ENCODE data around the gene TTN.

Gene TTN

GRCh38 chr2:178731300-178731699 is 75.9 kb downstream of the TTN start:
- Histone ChIP-seq H3K4me1 (ENCODE audit: low read depth, poor library complexity, severe bottlenecking) (no peaks in the 10 kb centered on the region), H4K20me1 (ENCODE audit: insufficient read depth) (no peaks in the 10 kb centered on the region), H3K36me3 (ENCODE audit: insufficient read depth) (no peaks in the 10 kb centered on the region), H3K4me3 (IDR thresholded peaks at IDR 0.05; ENCODE audit: insufficient read depth, low read depth, low read length) (no peak overlapping the region), H3K9ac (no peak overlapping the region), H3K4me2 (no peak overlapping the region), H2AFZ (ENCODE audit: low read depth) (no peak overlapping the region), H3K27ac (no peak overlapping the region), H3K27me3 (ENCODE audit: insufficient read depth, low read depth) (no peaks in the 10 kb centered on the region), H3K79me2 (ENCODE audit: insufficient read depth, low read depth) (no peaks in the 10 kb centered on the region)
- TF ChIP-seq CTCF (conservative IDR thresholded peaks at IDR 0.05; ENCODE audit: low read depth, low read length): no peak

- H3K9ac ChIP-seq: no peak overlapping the region
- H3K27ac ChIP-seq: no peak overlapping the region
- no peak overlapping the region for H3K4me2 ChIP-seq
- no peak for TF ChIP-seq CTCF (conservative IDR thresholded peaks at IDR 0.05; ENCODE audit: low read depth, low read length)
- H3K36me3 ChIP-seq (ENCODE audit: insufficient read depth): no peaks in the 10 kb centered on the region
- no peak overlapping the region for H3K4me3 ChIP-seq (IDR thresholded peaks at IDR 0.05; ENCODE audit: insufficient read depth, low read depth, low read length)
- no peaks in the 10 kb centered on the region for H4K20me1 ChIP-seq (ENCODE audit: insufficient read depth)
- H3K27me3 ChIP-seq (ENCODE audit: insufficient read depth, low read depth): no peaks in the 10 kb centered on the region
- no peaks in the 10 kb centered on the region for H3K4me1 ChIP-seq (ENCODE audit: low read depth, poor library complexity, severe bottlenecking)
- no peak overlapping the region for H2AFZ ChIP-seq (ENCODE audit: low read depth)
- H3K79me2 ChIP-seq (ENCODE audit: insufficient read depth, low read depth): no peaks in the 10 kb centered on the region
Measured at GRCh38 chr2:178730049-178730448, 77.2 kb downstream of the TTN start.

GRCh38 chr2:178723786-178724346 is 83.4 kb downstream of the TTN start:
- Histone ChIP-seq H3K79me2 (ENCODE audit: insufficient read depth, low read depth) (no peaks in the 10 kb centered on the region), H3K27ac (no peak overlapping the region), H4K20me1 (ENCODE audit: insufficient read depth) (no peaks in the 10 kb centered on the region), H3K4me3 (IDR thresholded peaks at IDR 0.05; ENCODE audit: insufficient read depth, low read depth, low read length) (no peak overlapping the region), H3K9ac (no peak overlapping the region), H3K27me3 (ENCODE audit: insufficient read depth, low read depth) (no peaks in the 10 kb centered on the region), H2AFZ (ENCODE audit: low read depth) (no peak overlapping the region), H3K4me1 (ENCODE audit: low read depth, poor library complexity, severe bottlenecking) (no peaks in the 10 kb centered on the region), H3K36me3 (ENCODE audit: insufficient read depth) (no peaks in the 10 kb centered on the region), H3K4me2 (no peak overlapping the region)
- no peak for TF ChIP-seq CTCF (conservative IDR thresholded peaks at IDR 0.05; ENCODE audit: low read depth, low read length)

GRCh38 chr2:178722296-178722695 is 84.9 kb downstream of the TTN start:
- Histone ChIP-seq H2AFZ (ENCODE audit: low read depth) (no peak overlapping the region), H4K20me1 (ENCODE audit: insufficient read depth) (no peaks in the 10 kb centered on the region), H3K36me3 (ENCODE audit: insufficient read depth) (no peaks in the 10 kb centered on the region), H3K27me3 (ENCODE audit: insufficient read depth, low read depth) (no peaks in the 10 kb centered on the region), H3K9ac (no peak overlapping the region), H3K79me2 (ENCODE audit: insufficient read depth, low read depth) (no peaks in the 10 kb centered on the region), H3K4me3 (IDR thresholded peaks at IDR 0.05; ENCODE audit: insufficient read depth, low read depth, low read length) (no peak overlapping the region), H3K4me2 (no peak overlapping the region), H3K27ac (no peak overlapping the region), H3K4me1 (ENCODE audit: low read depth, poor library complexity, severe bottlenecking) (no peaks in the 10 kb centered on the region)
- no peak for TF ChIP-seq CTCF (conservative IDR thresholded peaks at IDR 0.05; ENCODE audit: low read depth, low read length)

Measured in KMS-11 (cell line).